Activated T-helper 17 cell treated with anti-CD3 and anti-CD28 coated beads, Interleukin-2, amount 50 U/mL, for 72 hours (primary cell): ENCODE results near the gene GART. TPM values are rescaled to one million over a fixed set of nuclear protein-coding genes. Genes with fewer than 3 reads are reported as not detected.
"Not testable (repeated sequence)": the region's sequence is repeated elsewhere in the genome, so short reads cannot be mapped to it uniquely, and the experiment has no call there.

Experiments
- ATAC-seq: fragments of 150-1000 bp; cut with Tn5 transposase; replicated peaks from 2 replicates; pipeline ENCODE4 v1.10.0; 2021; ENCODE audit warnings: mild to moderate bottlenecking, moderate library complexity
- H3K27ac Mint-ChIP-seq: one replicate; pipeline ENCODE4 v1.8.0; 2022; ENCODE audit warnings: mixed read lengths
- H3K27me3 Mint-ChIP-seq: one replicate; pipeline ENCODE4 v1.8.0; 2022; ENCODE audit warnings: mixed read lengths
- H3K36me3 Mint-ChIP-seq: one replicate; pipeline ENCODE4 v1.8.0; 2022; ENCODE audit warnings: low read depth, mild to moderate bottlenecking, mixed read lengths
- H3K4me1 Mint-ChIP-seq: one replicate; pipeline ENCODE4 v1.8.0; 2022; ENCODE audit warnings: mixed read lengths
- H3K4me3 Mint-ChIP-seq: one replicate; pipeline ENCODE4 v1.8.0; 2022; ENCODE audit warnings: mild to moderate bottlenecking, mixed read lengths
- H3K9me3 Mint-ChIP-seq: one replicate; pipeline ENCODE4 v1.8.0; 2022; ENCODE audit warnings: mixed read lengths
- total RNA-seq, 2 donors: library from RNA; stranded (reverse); gene quantifications; one replicate each; pipeline ENCODE4 v1.2.3, GENCODE V29; 2022

The GART gene
- total RNA-seq, 2 donors from 2014 or later = 91.9 to 196 TPM

DNA sequence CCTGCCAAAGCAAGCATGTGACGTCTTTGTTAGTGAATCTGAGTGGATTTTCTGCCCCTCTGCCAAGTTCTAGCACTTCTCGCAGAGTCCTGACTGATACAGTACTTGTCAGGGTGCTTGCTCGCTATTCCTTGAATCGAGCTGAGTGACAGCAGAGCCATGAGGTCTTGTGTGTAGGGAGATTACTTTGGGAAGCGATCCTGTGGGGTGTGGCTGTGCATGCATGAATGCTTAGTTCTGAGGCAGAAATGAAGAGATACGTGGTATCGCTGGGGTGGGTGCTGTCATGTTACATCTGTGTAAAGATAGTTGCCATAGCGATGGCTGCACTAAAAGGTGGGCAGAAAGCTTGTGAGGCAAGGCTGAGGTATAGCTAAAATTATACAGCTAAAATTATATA lies 31.1 kb downstream of the GART start:
- Mint-ChIP-seq H3K4me1 (peaks cover 5% of the 10 kb centered on the region), H3K27me3 (no peaks in the 10 kb centered on the region), H3K9me3 (no peaks in the 10 kb centered on the region), H3K4me3 (no peak overlapping the region), H3K27ac (no peak overlapping the region), H3K36me3 (peaks cover 97% of the 10 kb centered on the region)
- ATAC-seq = no peak

DNA sequence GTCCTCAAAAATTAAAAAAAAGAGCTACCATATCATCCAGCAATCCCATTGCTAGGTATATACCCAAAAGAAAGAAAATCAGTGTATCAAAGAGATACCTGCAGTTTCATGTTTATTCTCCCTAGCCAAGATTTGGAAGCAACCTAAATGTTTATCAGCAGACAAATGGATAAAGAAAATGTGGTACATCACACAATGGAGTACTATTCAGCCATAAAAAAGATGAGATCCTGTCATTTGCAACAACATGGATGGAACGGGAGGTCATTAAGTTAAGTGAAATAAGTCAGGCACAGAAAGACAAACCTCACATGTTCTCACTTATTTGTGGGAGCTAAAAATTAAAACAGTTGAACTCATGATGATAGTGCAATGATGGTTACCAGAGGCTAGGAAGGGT lies 34.9 kb downstream of the GART start:
- H3K27ac Mint-ChIP-seq, H3K27me3 Mint-ChIP-seq, ATAC-seq, H3K9me3 Mint-ChIP-seq, H3K4me1 Mint-ChIP-seq, H3K4me3 Mint-ChIP-seq: not testable (repeated sequence)
- H3K36me3 Mint-ChIP-seq = peaks cover 96% of the 10 kb centered on the region

DNA sequence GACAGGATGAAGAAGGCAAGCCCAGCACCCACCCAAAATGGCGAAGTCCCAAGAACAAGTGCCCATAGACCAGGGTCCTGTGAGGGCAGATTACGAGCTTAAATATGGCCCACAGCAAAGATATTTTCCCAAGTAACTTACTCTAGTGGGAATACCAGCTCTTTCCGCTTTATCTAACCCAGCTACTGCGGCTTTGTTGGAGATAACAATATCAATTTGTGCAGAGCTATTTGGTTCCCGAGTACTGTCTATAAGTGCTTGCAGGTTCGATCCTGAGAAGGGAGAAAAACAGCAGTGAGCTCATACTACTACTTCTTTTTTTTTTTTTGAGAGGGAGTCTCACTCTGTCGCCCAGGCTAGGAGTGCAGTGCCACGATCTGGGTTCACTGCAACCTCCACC lies 36.1 kb downstream of the GART start:
- Mint-ChIP-seq H3K27me3 (no peaks in the 10 kb centered on the region), H3K4me1 (peaks cover 4% of the 10 kb centered on the region), H3K4me3 (no peak overlapping the region), H3K36me3 (peaks cover 87% of the 10 kb centered on the region), H3K27ac (no peak overlapping the region), H3K9me3 (no peaks in the 10 kb centered on the region)
- no peak for ATAC-seq

DNA sequence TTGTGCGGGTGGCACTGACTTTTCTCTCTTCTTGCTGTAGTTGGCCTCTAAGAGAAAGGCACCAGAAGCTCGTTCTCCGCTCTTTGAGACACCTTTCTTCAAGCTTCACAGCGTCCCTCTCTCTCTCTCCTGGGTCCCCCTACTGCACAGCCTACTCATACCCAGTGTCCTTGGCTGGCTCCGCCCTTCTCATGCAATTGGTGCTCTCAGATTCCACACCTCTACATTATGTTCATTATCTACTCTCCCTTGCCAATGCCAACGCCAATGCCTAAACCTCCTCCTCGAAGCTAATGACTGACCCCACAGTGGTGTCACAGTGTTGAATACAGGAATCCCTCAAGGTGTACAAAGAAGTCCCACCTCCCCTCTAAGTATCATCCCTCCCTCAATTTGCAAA lies 45.6 kb downstream of the GART start:
- no peak for ATAC-seq
- H3K27ac Mint-ChIP-seq = no peak overlapping the region
- H3K4me1 Mint-ChIP-seq = peaks cover 8% of the 10 kb centered on the region
- H3K4me3 Mint-ChIP-seq = no peak overlapping the region
- no peaks in the 10 kb centered on the region for H3K27me3 Mint-ChIP-seq
- H3K9me3 Mint-ChIP-seq = no peaks in the 10 kb centered on the region
- H3K36me3 Mint-ChIP-seq = no peaks in the 10 kb centered on the region

DNA sequence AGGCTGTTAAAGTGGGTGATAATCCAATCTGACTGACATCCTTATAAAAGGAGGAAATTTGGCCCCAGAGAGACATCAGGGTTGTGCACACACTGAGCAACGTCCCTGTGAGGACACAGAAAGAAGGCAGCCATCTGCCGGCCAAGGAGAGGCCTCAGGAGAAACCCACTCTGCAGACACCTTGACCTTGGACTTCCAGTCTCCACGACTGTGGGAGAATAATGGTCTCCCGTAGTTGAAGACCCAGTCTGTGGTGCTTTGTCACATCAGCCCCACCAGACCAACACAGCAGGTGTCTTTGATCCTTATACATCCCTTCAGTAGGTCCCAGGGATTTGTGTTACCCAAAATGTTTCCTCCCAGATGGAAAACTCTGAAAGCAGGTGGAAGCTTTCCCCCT lies 46.2 kb downstream of the GART start:
- no peak for ATAC-seq
- Mint-ChIP-seq H3K27me3 (no peaks in the 10 kb centered on the region), H3K4me3 (no peak overlapping the region), H3K36me3 (no peaks in the 10 kb centered on the region), H3K27ac (no peak overlapping the region), H3K9me3 (no peaks in the 10 kb centered on the region), H3K4me1 (peaks cover 8% of the 10 kb centered on the region)

DNA sequence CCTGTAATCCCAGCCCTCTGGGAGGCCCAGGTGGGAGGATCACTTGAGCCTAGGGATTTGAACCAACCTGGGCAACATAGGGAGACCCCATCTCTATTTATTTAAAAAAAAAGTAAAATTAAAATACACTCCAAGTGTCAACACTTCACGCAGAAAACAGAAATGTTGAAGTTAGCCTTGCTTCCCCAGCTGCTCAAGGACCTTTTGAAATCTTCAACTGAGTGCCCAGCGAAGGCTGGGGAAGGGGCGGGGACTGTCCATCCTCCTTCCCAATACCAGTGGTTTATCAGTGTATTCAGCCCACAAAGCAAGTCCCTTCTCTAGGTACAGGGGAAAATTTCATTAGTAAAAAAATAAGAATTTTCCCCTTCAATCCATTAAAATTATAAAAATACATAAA lies 48.2 kb downstream of the GART start:
- Mint-ChIP-seq H3K27me3 (no peaks in the 10 kb centered on the region), H3K4me3 (no peak overlapping the region), H3K9me3 (no peaks in the 10 kb centered on the region), H3K27ac (no peak overlapping the region), H3K4me1 (peaks cover 8% of the 10 kb centered on the region), H3K36me3 (no peaks in the 10 kb centered on the region)
- ATAC-seq = no peak

DNA sequence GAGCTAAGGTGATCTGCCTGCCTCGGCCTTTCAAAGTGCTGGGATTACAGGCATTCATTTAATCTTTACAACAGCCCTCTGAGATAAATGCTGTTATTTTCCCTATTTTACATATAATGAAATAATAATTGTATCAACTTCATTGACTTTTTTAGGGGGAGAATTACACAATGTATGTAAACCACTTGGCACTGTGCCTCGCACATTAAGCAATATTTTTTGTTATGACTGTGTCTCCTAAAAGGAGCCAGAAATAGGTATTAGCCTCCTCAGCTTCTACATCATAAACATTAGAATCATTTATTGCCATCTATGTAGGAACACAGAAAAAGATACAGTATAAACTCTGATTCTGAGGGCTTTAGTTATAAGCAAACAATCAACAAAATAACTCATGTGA lies 49.3 kb downstream of the GART start:
- no peaks in the 10 kb centered on the region for H3K36me3 Mint-ChIP-seq
- peaks cover 8% of the 10 kb centered on the region for H3K4me1 Mint-ChIP-seq
- peak overlapping the region; percentile 98 for H3K4me3 Mint-ChIP-seq
- H3K9me3 Mint-ChIP-seq = no peaks in the 10 kb centered on the region
- no peak overlapping the region for H3K27ac Mint-ChIP-seq
- ATAC-seq = no peak
- H3K27me3 Mint-ChIP-seq = no peaks in the 10 kb centered on the region

DNA sequence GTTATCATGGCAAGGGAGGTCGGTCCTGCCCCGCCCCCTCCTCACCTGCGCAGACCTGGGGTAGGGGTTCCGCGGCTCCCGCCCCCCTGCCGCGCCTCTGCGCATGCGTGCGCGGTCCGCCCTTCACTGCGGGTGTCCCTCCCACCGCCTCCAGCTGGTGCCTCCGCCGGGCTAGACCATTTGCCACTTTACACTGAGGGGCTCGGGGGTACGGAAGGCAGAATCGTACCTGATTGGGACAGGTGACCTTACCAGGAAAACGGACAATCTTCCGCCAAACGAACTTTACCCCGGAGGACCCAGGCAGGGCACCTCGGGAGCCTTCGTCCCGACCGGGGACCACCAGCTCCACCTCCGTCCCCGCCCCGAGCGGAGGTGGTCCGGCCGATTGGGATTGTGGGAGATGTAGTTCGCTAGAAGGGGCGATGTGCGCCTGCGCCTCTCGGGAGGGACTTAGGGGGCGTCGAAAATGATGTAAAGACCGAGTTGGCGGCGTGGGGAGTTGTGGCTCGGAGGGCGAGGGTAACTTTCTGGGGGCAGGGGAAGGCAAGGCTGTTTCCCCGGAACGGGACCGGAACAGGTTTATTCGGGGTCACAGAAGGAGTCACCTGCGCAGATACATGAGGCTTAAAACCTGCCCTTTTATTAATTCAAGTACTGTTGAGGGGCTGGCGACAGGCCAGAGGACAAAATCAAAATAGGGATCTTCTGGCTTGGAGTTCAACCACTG lies 50.4 kb downstream of the GART start, which contains the start of gene DNAJC28:
Gene DNAJC28 (minus strand): TSS at position 344 of the 730 bp plus-strand sequence. CDS start 2,323 bp downstream, outside the sequence.
- Mint-ChIP-seq H3K27ac (peak within 1 kb of the TSS; percentile 98), H3K27me3 (no peaks in the 10 kb centered on the region), H3K4me1 (peaks cover 8% of the 10 kb centered on the region), H3K9me3 (no peaks in the 10 kb centered on the region), H3K36me3 (no peaks in the 10 kb centered on the region), H3K4me3 (peak within 1 kb of the TSS; percentile 98)
- peak; percentile 99 for ATAC-seq

DNA sequence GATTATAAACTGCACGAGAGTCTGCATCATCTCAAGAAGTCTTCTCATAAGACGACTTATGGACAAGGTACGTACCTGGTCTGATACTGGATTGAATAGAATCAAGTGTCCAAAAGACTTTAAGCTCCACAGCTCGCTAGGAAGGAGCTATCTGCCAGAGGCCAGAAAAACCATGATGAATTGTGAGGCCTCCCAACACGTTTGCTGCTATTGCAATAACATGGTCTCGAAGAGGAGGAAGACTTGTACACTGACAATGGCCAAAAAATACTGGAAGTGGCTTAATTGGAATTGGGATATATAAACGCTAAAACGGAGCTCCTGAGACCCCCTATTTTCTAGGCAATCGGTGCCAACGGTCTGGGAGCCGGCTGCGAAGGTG lies 50.9 kb downstream of the GART start:
- Mint-ChIP-seq H3K4me3 (peak overlapping the region; percentile 98), H3K36me3 (no peaks in the 10 kb centered on the region), H3K27ac (peak overlapping the region; percentile 98), H3K4me1 (peaks cover 8% of the 10 kb centered on the region), H3K9me3 (no peaks in the 10 kb centered on the region), H3K27me3 (no peaks in the 10 kb centered on the region)
- ATAC-seq = no peak

DNA sequence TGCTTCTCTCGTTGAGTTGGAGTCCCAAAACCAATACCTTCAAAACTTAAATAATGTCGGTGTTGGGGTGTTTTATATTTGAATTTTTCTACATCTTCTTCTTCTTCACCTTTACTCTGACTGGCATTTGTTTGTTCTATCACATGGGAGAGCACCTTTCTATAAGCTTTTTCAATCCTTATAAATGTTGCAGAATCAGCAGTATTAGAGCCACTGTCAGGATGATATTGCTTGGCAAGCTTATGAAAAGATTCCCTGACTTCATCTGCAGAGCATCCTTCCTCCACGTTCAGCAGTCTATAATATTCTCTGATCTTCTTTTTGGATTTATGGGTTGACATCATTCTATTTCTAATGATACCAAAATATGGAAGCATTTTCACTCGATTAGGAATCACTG lies 53.0 kb downstream of the GART start:
- Mint-ChIP-seq H3K4me1 (peaks cover 8% of the 10 kb centered on the region), H3K36me3 (no peaks in the 10 kb centered on the region), H3K27me3 (no peaks in the 10 kb centered on the region), H3K4me3 (no peak overlapping the region), H3K9me3 (no peaks in the 10 kb centered on the region), H3K27ac (no peak overlapping the region)
- no peak for ATAC-seq

DNA sequence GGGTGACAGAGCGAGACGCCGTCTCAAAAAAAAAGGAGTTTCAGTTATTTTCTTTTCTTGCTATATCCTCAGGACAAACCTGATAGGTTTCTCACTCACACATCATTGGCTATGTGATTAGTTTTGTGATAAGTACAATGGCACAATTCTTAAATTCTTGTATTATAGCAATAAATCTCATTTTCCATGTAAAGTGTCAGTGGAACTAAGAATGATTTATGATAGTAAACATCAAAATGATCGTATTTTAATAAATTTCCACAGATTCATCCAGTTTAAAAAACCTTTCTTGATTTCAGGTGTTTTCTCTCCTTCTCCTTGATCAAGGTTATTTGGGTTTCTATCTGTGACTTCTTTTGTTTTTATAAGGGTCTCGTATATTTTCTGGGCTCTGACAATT lies 53.9 kb downstream of the GART start:
- H3K27ac Mint-ChIP-seq = no peak overlapping the region
- no peak overlapping the region for H3K4me3 Mint-ChIP-seq
- ATAC-seq = no peak
- H3K4me1 Mint-ChIP-seq = peaks cover 8% of the 10 kb centered on the region
- H3K27me3 Mint-ChIP-seq = no peaks in the 10 kb centered on the region
- H3K9me3 Mint-ChIP-seq = no peaks in the 10 kb centered on the region
- no peaks in the 10 kb centered on the region for H3K36me3 Mint-ChIP-seq

DNA sequence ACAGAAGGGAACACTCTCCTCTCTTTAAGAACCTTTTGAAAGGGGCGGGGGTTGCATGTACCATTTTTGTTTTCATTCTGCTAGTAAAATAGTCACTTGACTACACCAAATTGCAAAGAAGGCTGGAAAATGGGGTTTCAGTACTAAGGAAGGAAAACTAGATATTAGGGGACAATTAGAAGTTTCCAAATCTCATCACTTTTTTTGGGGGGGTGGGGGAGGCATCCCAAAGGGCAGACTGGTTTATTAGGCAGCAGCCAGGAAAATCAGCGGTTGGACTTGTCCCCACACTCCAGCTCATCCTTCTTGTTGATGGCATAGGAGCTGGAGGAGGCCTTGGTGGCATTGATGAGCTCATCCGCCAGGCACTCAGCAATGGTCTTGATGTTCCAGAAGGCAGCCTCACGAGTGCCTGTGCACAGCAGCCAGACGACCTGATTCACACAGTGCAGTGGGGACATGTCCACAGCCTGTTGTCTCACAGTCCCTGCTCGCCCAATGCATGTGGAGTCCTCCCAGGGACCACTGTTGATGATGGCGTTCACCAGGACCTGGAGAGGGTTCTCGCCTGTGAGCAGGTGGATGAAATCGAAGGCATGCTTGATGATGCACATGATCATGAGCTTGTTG lies 60.5 kb downstream of the GART start:
- Mint-ChIP-seq H3K4me3 (peak overlapping the region; percentile 86), H3K27ac (no peak overlapping the region), H3K4me1 (peaks cover 5% of the 10 kb centered on the region), H3K36me3 (no peaks in the 10 kb centered on the region), H3K27me3 (no peaks in the 10 kb centered on the region), H3K9me3 (no peaks in the 10 kb centered on the region)
- ATAC-seq = no peak

DNA sequence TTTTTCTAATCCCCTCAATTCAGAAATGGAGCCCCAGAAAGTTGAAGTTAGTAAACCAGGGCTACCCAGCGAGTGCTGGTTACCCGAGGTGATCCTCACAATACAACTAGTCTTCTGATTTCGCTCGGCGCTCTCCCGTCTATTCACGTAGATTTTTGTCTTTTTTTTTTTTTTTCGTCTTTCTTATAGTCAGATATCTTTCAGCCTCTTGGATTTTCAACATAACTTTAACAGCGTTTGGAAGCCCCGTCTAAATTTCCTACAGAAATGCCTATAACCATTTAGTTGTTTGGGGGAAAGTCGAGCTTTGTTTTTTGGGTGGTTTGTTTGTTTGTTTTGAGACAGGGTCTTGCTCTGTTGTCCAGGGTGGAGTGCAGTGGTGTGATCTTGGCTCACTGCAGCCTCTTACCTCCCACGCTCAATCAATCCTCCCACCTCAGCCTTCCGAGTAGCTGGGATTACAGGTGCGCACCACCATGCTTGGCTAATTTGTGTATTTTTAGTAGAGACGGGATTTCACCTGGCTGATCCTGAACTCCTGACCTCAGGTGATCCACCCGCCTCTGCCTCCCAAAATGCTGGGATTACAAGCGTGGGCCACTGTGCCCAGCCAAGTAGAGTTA lies 61.3 kb downstream of the GART start:
- H3K4me3 Mint-ChIP-seq = peak overlapping the region; percentile 86
- H3K36me3 Mint-ChIP-seq = no peaks in the 10 kb centered on the region
- no peak for ATAC-seq
- H3K27me3 Mint-ChIP-seq = no peaks in the 10 kb centered on the region
- no peaks in the 10 kb centered on the region for H3K9me3 Mint-ChIP-seq
- peak overlapping the region; percentile 93 for H3K27ac Mint-ChIP-seq
- peaks cover 5% of the 10 kb centered on the region for H3K4me1 Mint-ChIP-seq

DNA sequence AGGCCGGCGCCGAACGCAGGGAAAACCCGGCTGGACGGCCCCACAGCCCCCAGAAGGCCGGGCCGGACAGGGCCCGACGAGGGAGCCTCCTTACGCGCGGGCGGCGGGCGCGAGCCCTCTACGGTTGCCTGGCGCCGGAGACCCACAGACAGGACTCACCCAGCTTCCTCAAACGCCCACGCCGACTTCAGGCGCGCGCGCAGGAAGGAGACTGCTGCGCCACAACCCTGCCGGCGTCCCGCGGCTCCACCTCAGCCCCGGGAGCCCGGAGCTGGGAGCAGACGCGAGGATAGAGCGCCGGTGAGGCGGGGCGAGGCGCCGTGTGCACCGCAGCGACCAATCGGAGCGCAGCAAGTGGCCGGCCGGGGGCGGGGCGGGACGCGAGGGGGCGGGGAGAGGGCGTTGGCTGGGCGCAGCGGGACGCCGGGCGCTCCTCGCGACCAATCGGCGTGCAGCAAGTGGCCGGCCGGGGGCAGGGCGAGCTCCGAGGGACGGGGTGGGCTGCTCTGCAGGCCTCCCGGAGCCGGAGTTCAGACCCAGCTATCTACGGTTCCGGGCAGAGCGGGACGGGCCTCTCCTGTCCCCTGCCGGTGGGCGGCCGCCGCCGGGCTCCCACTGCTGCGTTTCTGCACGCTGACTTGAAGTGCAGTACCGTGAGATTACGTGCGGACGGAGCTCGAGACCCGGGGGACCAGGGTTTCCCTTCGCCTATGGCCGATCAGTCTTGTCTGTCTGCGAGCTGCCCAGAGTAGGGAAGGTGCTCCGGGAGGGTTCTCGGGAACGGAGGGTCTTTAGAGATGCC lies 62.0 kb downstream of the GART start, which contains the start of gene TMEM50B:
Gene TMEM50B (minus strand): TSS at position 296 of the 802 bp plus-strand sequence. CDS start 11,089 bp downstream, outside the sequence.
- Mint-ChIP-seq H3K27me3 (no peaks in the 10 kb centered on the region), H3K9me3 (no peaks in the 10 kb centered on the region), H3K4me1 (peaks cover 5% of the 10 kb centered on the region), H3K4me3 (peak within 1 kb of the TSS; percentile 86), H3K36me3 (no peaks in the 10 kb centered on the region), H3K27ac (peak within 1 kb of the TSS; percentile 93)
- ATAC-seq = peak; percentile 97
